Measurements from ENCODE around the gene SPTLC1.

SPTLC1 gene

GRCh38 chr9:92094655-92095054 lies 20.6 kb downstream of the SPTLC1 start:
- peak; percentile 32 for DNase-seq (ENCODE audit: low read depth)

GRCh38 chr9:92077888-92078287 lies 37.3 kb downstream of the SPTLC1 start:
- DNase-seq (ENCODE audit: low read depth) = no peak

DNA sequence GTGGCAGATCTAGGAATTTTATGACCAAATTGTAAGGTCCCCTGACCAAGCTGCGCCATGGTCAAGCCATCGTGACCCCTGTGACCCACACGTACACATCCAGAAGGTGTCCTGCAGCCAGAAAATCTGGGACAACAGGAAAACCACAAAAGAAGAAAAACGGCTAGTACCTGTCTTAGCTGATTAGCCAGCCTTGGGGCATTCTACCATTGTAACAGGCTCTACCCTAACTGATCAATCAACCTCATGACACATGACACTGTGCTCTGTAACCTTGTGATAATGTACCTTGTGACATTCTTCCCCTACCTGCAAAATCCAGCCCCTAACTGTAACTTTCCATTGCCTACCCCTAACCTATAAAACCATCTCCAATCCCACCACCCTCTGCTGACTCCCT lies 43.6 kb downstream of the SPTLC1 start:
- no peak for DNase-seq (ENCODE audit: low read depth)

DNA sequence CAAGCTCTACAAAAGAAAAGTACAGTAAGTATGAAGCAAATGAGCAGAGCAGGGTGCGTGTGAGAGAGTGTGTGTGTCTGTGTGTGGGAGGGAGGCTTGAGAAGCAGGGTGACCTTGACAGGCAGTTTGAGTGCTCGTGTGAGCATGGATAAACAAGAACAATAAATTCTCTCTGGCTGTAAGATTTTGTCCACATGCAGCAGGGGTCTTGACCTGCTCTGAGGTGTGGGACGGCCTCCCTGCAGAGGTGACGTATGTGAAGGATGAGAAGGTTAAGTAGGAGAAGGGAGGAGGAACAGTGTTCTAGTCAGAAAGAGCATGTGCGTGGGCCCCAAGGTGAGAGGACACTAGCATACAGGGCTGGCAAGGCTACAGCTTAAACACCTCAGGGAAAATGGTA lies 49.0 kb downstream of the SPTLC1 start:
- DNase-seq (ENCODE audit: low read depth) = no peak

- peak; percentile 70 for DNase-seq (ENCODE audit: low read depth)
Measured at GRCh38 chr9:92064711-92065110, 50.5 kb downstream of the SPTLC1 start.

DNA sequence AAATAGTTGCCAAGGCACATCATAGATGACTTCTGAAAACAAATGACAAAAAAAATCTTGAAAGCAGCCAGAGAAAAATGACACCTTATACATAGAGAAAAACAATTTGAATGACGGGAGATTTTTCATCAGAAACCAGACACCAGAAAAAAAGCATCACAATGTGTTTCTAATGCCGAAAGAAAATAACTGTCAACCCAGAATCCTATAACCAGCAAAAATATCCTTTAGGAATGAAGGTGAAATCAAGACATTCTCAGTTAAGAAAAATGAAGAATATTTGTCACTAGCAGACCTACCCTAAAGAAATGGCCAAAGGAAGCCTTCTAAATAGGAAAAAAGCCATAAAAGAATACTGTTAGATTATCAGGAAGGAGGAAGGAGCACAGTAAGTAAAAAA lies 54.0 kb downstream of the SPTLC1 start:
- no peak for DNase-seq (ENCODE audit: low read depth)

DNA sequence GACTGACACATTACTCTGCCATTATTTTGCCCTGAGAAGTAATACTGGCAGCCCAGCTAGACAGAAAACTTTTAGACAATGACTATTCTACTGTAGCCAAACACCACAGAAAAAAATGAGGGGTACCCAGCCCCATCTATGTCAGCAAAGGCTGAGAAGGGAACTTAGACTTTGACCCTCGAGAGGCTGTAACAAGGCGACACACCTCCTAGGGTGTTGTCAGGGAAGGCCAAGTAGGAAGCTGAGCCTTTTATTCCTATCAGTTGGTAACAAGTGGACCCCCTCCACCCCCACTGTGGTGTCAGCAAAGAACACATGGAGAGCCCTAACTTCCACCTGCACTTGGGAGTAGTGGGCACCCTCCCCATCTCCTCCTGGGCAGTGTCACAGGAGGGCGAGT lies 55.6 kb downstream of the SPTLC1 start:
- DNase-seq (ENCODE audit: low read depth) = no peak

- DNase-seq (ENCODE audit: low read depth) = no peak
Measured at GRCh38 chr9:92058723-92059444, 56.3 kb downstream of the SPTLC1 start.

DNA sequence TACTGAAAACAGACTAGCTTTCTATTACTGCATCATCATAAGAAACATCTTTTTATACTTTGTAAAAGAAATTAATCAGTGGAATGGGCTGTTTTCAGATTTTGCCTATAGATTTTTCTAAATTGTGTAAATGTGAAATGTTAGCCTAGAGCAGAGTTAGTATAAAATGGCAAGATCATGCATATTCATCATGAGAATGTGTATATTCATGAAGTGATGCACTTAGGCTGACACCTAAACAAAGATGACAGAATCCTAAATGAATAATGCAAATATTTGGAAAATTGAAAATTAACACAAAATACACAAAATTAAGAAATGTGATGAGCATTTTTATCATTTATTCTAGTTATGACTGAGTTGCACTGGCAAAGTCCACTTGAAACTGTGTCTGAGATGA lies 57.2 kb downstream of the SPTLC1 start:
- no peak for DNase-seq (ENCODE audit: low read depth)

GRCh38 chr9:92057226-92057625 lies 58.0 kb downstream of the SPTLC1 start:
- DNase-seq (ENCODE audit: low read depth) = no peak

- no peak for DNase-seq (ENCODE audit: low read depth)
Measured at GRCh38 chr9:92055624-92056023, 59.6 kb downstream of the SPTLC1 start.

GRCh38 chr9:92048924-92049625 lies 66.1 kb downstream of the SPTLC1 start:
- peak; percentile 73 for DNase-seq (ENCODE audit: low read depth)

DNA sequence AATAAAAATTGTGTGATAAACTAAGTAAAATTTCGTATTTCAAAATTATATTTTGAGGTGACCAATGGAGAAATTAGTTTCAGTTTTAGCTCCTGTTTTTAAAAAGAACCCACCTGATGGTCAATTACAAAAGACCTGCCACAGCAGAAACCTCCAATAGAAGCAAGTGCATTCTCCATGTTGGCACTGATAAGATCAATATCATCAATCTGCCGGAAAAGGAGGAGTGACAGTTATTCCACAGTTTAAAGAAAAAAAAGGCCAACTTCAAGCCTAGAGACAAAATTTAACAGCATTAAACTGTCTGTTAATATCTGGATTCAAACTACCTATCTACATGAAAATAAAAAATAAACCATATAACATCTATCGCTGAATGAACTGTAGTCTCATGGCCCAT lies 67.7 kb downstream of the SPTLC1 start:
- no peak for DNase-seq (ENCODE audit: low read depth)

- DNase-seq (ENCODE audit: low read depth) = no peak
Measured at GRCh38 chr9:92046676-92047075, 68.5 kb downstream of the SPTLC1 start.

GRCh38 chr9:92044936-92045335 lies 70.3 kb downstream of the SPTLC1 start:
- no peak for DNase-seq (ENCODE audit: low read depth)

DNA sequence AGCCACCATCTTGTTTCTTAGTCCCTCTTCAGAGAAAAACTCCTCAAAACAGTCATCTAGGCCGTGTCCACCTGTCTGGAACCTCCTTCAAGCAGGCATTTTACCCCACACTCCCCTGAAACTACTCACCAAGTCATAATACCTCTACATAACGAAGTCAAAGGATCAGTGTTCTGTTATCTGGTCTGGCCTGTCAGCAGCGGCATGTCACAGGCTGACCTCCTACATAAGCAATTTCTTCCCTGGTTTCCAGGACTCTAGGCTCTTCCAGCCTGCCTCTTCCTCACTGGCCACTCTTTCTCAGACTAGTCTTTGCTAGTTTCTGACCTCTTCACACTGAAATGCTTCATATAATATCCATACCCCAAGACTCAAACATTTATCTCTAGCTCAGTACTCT lies 72.2 kb downstream of the SPTLC1 start:
- no peak for DNase-seq (ENCODE audit: low read depth)

GRCh38 chr9:92042260-92042659 lies 73.0 kb downstream of the SPTLC1 start:
- DNase-seq (ENCODE audit: low read depth) = no peak

DNA sequence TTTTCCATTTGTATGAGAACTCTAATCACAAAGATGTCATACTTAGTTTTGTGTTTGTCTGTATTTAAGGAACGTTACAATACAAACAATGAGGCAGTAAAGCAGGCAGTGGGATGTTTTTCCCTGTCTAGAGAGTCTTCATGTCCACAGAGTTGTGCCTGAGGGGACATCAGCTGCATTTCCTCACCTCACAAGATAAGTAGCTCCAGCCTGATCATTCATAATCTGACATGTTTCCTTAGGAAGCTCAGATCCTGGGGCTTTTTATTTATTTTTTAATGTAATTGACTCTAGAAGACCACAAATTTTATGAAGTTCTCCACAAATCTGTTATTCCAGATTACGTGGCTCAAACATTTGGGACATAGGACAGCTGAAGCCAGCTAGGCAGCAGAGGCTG lies 78.5 kb downstream of the SPTLC1 start:
- DNase-seq (ENCODE audit: low read depth) = no peak

- no peak for DNase-seq (ENCODE audit: low read depth)
Measured at GRCh38 chr9:92036411-92036746, 78.8 kb downstream of the SPTLC1 start.

- DNase-seq (ENCODE audit: low read depth) = peak; percentile 33
Measured at GRCh38 chr9:92035687-92036410, 79.4 kb downstream of the SPTLC1 start.

DNA sequence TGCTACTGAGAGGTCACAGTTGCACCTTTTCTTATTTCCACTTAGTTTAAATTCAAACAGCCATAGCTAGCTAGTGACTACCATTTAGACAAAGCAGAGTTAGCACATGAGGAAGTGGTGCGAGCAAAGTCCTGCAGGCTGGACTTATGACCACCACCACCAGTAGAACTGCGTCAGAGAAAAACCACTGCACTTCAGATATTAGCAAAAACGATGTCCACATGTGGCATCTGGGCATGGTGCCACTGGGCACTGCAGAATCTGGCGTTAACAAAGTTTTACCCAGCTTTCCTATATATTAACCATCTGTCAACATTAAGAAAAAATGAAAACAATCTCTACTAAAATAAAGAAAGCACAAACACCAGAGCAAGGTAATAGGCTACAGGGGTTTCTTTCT lies 80.1 kb downstream of the SPTLC1 start:
- DNase-seq (ENCODE audit: low read depth) = peak; percentile 15

DNA sequence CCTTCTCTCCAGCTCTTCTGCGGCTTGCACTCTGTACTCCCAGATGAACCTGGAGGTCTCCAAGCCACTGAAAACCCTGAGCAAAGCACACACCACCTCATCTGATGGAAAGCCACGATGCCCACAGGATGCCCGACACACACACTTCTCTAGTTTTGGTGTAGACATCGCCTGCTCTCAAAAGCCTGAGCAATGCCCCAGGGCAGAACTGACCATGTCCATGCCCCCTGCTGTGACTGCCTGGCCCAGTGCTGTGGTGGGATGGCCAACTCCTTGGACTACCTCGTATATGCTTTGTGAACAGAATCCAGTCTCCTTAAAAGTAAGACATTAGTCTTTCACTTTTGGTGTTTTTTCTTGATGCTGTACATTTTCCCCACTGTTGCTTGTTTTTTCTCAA lies 81.2 kb downstream of the SPTLC1 start:
- DNase-seq (ENCODE audit: low read depth) = no peak

DNA sequence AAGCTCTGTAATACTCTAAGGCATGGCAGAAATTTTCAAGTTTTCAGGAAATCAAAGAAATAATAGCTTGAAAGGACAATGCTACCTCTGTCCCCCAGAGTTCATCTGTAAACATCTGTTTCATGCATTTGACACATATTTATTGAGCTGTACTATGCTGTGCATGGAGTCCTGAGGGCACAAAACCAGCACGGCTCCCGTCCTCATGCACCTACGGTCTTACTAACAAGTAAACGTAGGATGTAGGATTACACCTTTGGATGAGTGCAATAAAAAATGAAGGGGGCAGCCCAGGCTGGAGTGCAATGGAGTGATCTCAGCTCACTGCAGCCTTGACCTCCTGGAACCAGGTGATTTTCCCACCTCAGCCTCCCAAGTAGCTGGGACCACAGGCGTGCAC lies 81.9 kb downstream of the SPTLC1 start:
- no peak for DNase-seq (ENCODE audit: low read depth)
